SJSA1 (cell line): ENCODE results near the gene MKRN2OS. TPM values are rescaled to one million over a fixed set of nuclear protein-coding genes. Genes with fewer than 3 reads are reported as not detected.

Source experiments
- DNase-seq, 2 experiments: peaks; one replicate each; pipeline ENCODE4 v3.0.0-alpha.2; 2015 to 2020; ENCODE audit warnings: low spot score in 2 of 2, low read depth in 1 of 2
- H3K27ac ChIP-seq: fragments of 250-450 bp; sonication (Bioruptor Pico); 2 replicates; pipeline ENCODE4 v1.5.1; 2020; ENCODE audit warnings: mild to moderate bottlenecking, moderate library complexity
- H3K27me3 ChIP-seq: fragments of 250-450 bp; sonication (Bioruptor Pico); replicated peaks from 2 replicates; pipeline ENCODE4 v1.5.1; 2020; ENCODE audit warnings: mild to moderate bottlenecking, moderate library complexity
- H3K36me3 ChIP-seq: fragments of 250-450 bp; sonication (Bioruptor Pico); 2 replicates; pipeline ENCODE4 v1.5.1; 2020; ENCODE audit warnings: mild to moderate bottlenecking
- H3K4me1 ChIP-seq: fragments of 250-450 bp; sonication (Bioruptor Pico); replicated peaks from 2 replicates; pipeline ENCODE4 v1.6.1; 2021; ENCODE audit warnings: mild to moderate bottlenecking
- H3K4me3 ChIP-seq: fragments of 250-450 bp; sonication (Bioruptor Pico); 2 replicates; pipeline ENCODE4 v1.5.1; 2020; ENCODE audit warnings: mild to moderate bottlenecking
- H3K9me3 ChIP-seq: fragments of 250-450 bp; sonication (Bioruptor Pico); replicated peaks from 2 replicates; pipeline ENCODE4 v1.5.1; 2020; ENCODE audit warnings: mild to moderate bottlenecking
- total RNA-seq: library from RNA; depleted of rRNA; stranded (reverse); fragments of >200 nt; shearing (Covaris generic); gene quantifications from 2 replicates; pipeline ENCODE4 v1.2.3, GENCODE V29; 2014

MKRN2OS gene
- total RNA-seq, 1 experiment from 2014 or later: not detected

DNA sequence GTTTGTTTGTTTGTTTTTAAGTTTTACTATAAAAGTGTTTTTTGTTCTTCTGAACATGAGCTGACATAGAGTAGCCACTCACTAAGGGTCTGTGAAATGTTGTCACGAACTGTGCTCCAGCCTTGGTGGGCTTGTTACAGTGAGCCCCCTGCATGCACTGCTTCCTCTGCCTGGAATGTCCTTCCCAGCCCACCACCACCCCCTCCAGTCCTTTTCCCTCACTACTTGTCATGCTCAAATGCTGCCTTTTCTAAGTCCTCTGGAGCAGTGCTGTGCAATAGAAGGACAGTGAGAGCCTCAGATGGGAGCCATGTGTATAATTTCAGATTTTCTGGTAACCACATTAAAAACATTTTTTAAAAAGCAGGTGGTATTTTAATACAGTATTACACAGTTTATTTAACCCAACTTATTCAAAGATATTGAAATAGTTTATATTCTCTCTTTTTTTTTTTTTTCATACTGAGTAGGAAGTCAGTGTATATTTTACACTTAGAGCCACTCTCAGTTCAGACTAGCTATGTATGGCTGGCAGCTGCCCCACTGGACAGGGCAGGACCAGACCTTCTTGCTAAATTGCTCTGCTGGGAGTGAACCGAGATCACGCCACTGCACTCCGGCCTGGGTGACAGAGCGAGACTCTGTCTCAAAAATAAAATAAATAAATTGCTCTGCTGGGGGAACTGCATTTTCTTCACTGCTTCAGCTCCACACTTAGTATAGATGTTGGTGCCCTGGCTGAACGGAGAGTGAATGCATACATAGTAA is 26.9 kb downstream of the MKRN2OS start:
- no peak for DNase-seq
- Histone ChIP-seq H3K27me3 (no peaks in the 10 kb centered on the region), H3K27ac (no peak overlapping the region), H3K9me3 (no peaks in the 10 kb centered on the region), H3K4me1 (no peaks in the 10 kb centered on the region), H3K36me3 (no peaks in the 10 kb centered on the region), H3K4me3 (no peak overlapping the region)

DNA sequence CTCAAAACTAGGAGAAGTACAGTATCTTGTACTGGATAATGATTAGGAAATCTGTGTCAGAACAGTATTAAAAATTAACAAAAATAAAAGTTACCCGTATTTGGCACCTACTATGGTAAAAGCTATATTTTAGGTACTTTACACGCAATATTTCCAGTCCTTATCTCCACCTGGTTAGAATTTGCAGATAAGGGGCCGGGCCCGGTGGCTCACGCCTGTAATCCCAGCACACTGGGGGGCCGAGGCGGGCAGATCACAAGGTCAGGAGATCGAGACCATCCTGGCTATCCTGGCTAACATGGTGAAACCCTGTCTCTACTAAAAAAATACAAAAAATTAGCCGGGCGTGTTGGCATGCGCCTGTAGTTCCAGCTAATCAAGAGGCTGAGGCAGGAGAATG is 28.4 kb downstream of the MKRN2OS start:
- H3K9me3 ChIP-seq: no peaks in the 10 kb centered on the region
- H3K27me3 ChIP-seq: no peaks in the 10 kb centered on the region
- H3K4me1 ChIP-seq: no peaks in the 10 kb centered on the region
- no peak overlapping the region for H3K27ac ChIP-seq
- H3K4me3 ChIP-seq: no peak overlapping the region
- no peaks in the 10 kb centered on the region for H3K36me3 ChIP-seq
- DNase-seq: no peak

DNA sequence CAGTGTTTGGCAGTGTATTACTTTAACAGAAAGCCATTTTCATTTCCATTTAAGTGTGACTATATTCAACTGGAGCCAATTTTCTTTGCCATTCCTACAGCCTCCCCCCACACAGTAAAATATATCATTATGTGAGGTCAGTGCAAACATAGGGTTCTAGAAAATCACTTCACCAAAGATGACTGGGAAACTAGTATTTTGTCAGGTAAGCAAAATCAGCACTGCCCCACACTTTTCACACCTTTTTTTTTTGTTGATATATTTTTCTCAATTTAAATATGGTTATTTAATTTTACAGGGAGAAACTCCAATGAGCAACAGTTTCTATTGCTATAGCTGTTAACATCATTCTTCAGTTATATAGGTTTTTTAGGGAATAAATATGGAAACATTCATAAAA is 29.7 kb downstream of the MKRN2OS start:
- H3K27me3 ChIP-seq: no peaks in the 10 kb centered on the region
- no peaks in the 10 kb centered on the region for H3K4me1 ChIP-seq
- H3K4me3 ChIP-seq: no peak overlapping the region
- H3K36me3 ChIP-seq: no peaks in the 10 kb centered on the region
- DNase-seq: no peak
- H3K9me3 ChIP-seq: no peaks in the 10 kb centered on the region
- H3K27ac ChIP-seq: no peak overlapping the region

DNA sequence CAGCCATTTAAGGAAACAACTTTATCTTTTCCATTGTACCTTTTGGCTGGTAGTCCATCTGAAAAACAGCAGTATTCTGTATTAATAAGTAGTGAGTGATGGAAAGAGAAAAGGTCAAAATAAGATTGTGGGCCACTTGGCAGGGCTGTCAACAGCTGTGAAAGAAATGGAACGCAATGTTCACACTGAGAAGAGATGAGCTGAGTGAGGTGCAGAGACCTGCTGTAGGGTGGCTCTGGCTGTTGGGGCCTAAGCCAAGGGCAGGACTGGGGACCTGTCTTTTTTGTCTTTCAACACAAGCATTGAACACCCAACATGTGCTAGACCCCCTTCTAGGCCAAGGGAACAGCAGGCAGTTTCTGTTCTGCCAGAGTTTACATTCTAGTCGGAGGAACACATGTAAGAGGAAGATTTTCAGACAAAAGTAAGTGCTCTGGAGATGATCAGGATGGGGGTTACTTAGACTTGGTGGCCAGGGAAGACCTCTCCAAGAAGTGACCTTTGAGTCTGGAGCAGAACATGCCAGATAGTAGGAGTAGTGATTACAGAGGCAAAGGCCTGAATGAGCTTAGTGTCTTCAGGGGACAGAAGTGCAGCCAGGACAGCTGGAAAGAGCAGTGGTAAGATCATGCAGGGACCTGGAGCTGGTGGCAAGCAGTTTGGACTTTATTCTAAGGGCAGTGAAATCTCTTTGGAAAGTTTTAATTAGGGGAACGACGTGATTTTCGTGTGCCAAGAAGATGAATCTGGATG is 31.4 kb downstream of the MKRN2OS start:
- no peak for DNase-seq
- no peaks in the 10 kb centered on the region for H3K36me3 ChIP-seq
- H3K4me3 ChIP-seq: no peak overlapping the region
- peaks cover under 1% of the 10 kb centered on the region for H3K4me1 ChIP-seq
- H3K27me3 ChIP-seq: no peaks in the 10 kb centered on the region
- no peaks in the 10 kb centered on the region for H3K9me3 ChIP-seq
- H3K27ac ChIP-seq: no peak overlapping the region

DNA sequence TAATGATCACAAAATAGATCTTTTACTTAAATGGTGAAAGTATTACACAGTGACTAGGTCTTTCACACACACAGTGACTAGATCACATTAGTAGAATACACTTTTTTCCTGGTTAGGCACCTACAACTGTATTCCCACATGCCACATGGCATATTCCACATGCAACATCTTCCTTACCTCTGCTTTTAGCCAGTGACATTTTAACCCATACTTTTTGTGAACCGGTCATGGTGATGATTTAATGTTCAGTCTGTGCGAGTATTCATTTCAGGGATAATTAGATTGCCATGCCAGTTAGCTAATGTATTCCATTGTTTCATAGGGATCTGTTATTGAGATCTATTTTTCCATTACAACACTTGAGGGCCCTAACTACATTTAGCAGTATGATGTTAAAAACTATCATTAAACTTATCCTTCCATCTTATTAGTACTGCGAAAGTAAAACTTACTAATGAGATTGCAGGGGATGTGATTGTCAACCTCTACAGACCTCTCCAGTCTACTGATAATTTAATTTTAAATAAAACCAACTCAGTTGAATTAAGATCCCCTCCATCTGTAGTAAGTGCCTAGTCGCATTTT is 32.7 kb downstream of the MKRN2OS start:
- H3K4me1 ChIP-seq: peaks cover 13% of the 10 kb centered on the region
- H3K4me3 ChIP-seq: no peak overlapping the region
- no peak overlapping the region for H3K27ac ChIP-seq
- H3K27me3 ChIP-seq: no peaks in the 10 kb centered on the region
- no peaks in the 10 kb centered on the region for H3K36me3 ChIP-seq
- H3K9me3 ChIP-seq: no peaks in the 10 kb centered on the region
- no peak for DNase-seq

DNA sequence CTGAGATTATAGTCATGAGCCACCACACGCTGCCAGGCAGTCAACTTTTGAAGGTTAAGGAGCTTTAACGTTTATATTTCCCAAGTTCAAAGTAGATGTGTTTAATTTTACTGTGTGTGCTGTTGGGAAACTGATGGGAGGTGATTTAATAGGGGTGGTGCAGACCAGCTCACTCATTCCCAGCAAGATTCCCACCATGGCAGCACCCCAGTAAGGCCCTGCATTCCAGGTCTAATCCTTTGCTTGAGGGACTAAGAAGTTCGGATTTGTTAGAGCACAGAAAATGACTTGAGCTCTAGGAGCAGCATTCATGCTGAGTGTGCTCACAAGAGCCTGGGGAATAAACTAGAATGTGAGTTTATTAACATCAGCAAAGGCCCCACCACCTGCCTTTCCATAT is 35.8 kb downstream of the MKRN2OS start:
- Histone ChIP-seq H3K27me3 (no peaks in the 10 kb centered on the region), H3K4me3 (no peak overlapping the region), H3K9me3 (no peaks in the 10 kb centered on the region), H3K36me3 (no peaks in the 10 kb centered on the region), H3K27ac (no peak overlapping the region), H3K4me1 (peaks cover 16% of the 10 kb centered on the region)
- DNase-seq: no peak

DNA sequence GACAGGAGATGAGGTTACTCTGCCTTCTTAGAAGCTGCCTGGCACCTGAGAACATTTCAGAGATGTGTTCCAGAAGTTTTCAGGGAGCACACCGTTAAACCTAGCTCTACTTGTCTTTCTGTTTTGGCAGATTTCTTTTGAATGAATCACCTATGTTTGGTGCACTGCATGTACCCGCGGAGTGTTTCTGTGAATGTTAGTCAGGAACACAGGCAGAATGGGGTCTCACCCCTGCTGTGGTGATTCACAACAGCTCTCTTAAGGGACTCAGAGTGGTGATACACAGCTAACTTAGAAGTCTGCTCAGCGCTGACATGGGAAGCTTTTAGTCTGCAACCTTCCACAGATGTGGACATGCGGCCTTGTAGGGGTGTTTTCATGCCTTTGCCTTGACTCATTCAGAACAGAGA is 37.0 kb downstream of the MKRN2OS start:
- 0 out of 2 replicates have a peak overlapping the region, but pooled peaks have one; percentile 19 for H3K27ac ChIP-seq
- H3K4me1 ChIP-seq: peaks cover 16% of the 10 kb centered on the region
- H3K36me3 ChIP-seq: peaks cover 3% of the 10 kb centered on the region; the same call in 1 of the 2 replicates
- no peaks in the 10 kb centered on the region for H3K27me3 ChIP-seq
- peak; percentile 52 to 66 for DNase-seq
- no peak overlapping the region for H3K4me3 ChIP-seq
- no peaks in the 10 kb centered on the region for H3K9me3 ChIP-seq

DNA sequence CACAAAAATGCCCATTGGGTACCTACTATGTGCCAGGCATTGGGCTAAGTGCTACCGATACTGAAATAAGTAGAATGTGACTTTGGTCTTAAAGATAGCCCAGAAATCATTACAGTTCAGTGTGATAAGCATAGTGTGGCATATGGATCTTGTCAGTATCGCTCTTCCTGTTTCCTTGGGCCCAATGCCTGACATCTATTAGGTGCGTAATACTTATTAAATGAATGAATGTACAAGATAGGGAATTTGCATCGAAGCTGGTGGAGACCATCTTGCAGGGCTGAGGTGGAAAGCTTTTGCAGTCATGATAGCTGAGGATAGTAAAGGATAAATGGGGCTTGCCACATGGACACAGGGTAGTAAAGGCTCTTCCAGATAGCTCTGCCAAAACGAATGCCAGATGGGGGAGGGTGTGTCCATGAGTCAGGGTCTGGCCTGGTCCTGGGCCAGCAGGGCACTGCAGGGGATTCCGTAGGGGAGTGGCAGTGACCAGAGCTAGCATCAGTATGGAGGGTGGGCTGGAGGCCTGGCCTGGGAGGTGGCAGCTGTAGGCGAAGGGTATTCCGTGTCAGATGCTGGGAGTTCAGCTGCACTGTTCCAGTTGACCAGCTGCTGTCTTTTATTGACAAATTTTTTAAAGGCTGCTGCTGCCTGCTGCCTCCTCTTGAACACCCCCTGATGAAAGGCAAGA is 37.6 kb downstream of the MKRN2OS start:
- no peaks in the 10 kb centered on the region for H3K9me3 ChIP-seq
- 0 out of 2 replicates have a peak overlapping the region, but pooled peaks have one; percentile 19 for H3K27ac ChIP-seq
- H3K4me1 ChIP-seq: peaks cover 16% of the 10 kb centered on the region
- no peak overlapping the region for H3K4me3 ChIP-seq
- H3K27me3 ChIP-seq: no peaks in the 10 kb centered on the region
- peak in 1 of 2 experiments; percentile 45 for DNase-seq
- peaks cover 3% of the 10 kb centered on the region; the same call in 1 of the 2 replicates for H3K36me3 ChIP-seq

DNA sequence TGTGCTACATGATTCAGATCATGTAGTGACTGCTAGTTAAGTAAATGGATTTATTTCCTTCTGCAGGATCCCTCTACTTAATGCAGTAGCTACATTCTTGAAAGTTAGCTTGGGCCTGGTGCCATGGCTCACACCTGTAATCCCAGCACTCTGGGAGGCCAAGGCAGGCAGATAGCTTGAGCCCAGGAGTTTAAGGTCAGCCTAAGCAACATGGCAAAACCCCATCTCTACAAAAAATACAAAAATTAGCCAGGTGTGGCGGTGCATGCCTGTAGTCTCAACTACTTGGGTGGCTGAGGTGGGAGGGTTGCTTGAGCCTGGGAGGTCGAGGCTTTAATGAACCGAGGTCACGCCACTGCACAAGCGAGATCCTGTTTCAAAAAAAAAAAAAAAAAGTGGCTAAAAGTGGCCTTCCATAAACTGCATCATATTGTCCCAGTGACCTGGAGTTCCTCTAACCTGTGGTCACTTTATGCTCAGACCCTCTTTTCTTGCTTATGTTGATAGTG is 39.0 kb downstream of the MKRN2OS start:
- no peak for DNase-seq
- H3K9me3 ChIP-seq: no peaks in the 10 kb centered on the region

DNA sequence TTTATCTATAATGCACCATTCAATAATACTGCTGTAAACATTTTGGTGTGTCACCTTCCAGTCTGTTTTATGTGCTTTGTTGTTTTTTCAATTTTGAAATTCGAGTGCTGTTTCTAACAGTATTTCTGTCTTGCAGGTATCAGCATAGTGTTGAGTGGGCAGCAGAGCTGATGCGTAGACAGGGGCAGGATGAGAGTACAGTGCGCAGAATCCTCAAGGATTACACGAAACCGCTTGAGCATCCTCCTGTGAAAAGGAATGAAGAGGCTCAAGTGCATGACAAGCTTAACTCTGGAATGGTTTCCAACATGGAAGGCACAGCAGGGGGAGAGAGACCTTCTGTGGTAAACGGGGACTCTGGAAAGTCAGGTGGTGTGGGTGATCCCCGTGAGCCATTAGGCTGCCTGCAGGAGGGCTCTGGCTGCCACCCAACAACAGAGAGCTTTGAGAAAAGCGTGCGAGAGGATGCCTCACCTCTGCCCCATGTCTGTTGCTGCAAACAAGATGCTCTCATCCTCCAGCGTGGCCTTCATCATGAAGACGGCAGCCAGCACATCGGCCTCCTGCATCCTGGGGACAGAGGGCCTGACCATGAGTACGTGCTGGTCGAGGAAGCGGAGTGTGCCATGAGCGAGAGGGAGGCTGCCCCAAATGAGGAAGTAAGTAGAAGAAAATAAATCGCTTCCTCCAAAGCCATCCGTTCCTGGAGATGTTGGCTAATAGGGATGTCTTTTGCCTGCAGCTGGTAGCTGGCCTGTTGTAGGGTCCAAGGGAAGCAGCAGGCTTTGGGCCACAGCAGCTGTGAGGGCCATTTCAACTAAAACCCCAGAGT is 42.0 kb downstream of the MKRN2OS start:
- no peak overlapping the region for H3K4me3 ChIP-seq
- H3K27me3 ChIP-seq: no peaks in the 10 kb centered on the region
- DNase-seq: no peak
- no peak overlapping the region for H3K27ac ChIP-seq
- peaks cover 11% of the 10 kb centered on the region for H3K4me1 ChIP-seq
- no peaks in the 10 kb centered on the region for H3K9me3 ChIP-seq
- H3K36me3 ChIP-seq: peaks cover 3% of the 10 kb centered on the region; the same call in 1 of the 2 replicates

More for the DNA sequence above, 39.0 kb downstream of the MKRN2OS start:
- Histone ChIP-seq H3K27ac (no peak overlapping the region), H3K4me3 (no peak overlapping the region), H3K27me3 (no peaks in the 10 kb centered on the region), H3K4me1 (peaks cover 16% of the 10 kb centered on the region), H3K36me3 (peaks cover 3% of the 10 kb centered on the region; the same call in 1 of the 2 replicates)

DNA sequence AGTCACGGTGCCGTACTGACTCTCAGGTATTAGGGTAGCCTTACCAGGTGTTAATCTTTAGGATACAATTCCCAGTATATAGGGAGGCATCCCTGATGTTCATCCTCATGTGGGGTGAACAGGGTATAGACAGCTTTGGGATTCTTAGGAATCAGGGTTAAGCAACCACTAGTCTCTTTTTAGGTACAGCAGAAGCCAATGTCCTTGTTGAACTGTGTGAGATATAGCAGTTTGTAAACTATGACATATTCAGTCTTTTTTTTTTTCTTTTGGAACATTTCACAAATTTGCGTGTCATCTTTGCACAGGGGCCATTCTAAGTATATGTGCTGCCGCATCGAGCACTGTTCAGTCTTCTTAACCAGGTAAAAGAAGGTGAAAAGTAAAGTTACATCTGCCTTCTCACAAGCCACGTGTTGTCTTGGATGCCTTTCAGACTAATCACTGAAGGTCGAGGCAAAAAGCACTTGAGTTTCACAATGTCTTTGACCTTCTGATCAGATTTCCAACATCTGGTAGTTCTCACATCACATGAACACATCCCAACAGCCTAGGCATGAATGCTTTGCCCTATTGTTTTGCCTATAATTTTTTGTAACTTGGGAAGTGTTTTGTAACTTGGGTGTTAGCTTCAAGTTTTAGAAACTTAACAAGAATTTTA is 43.8 kb downstream of the MKRN2OS start:
- Histone ChIP-seq H3K4me3 (no peak overlapping the region), H3K9me3 (no peaks in the 10 kb centered on the region), H3K4me1 (no peaks in the 10 kb centered on the region), H3K36me3 (peaks cover 3% of the 10 kb centered on the region; the same call in 1 of the 2 replicates), H3K27me3 (no peaks in the 10 kb centered on the region), H3K27ac (no peak overlapping the region)
- DNase-seq: no peak

DNA sequence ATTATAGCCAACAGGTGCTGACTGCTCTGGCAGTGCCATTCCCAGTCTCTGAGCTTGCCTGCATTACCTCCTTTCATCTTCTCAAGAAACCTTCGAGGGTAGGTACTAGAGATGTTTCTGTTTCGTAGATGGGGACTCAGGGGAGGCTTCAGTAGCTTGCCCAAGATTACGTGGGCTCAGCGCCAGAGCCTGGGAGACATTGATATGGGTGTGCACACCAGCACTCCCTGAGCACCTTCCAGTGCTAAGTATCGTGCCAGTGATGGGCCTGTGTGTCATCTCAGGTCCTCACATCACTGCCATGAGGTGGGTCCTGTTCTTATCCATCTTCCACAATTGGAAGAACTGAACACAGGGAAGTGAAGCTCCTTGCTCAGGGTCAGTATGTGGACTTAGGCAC is 45.8 kb downstream of the MKRN2OS start:
- H3K27me3 ChIP-seq: no peaks in the 10 kb centered on the region
- DNase-seq: no peak
- no peak overlapping the region for H3K27ac ChIP-seq
- no peaks in the 10 kb centered on the region for H3K9me3 ChIP-seq
- H3K36me3 ChIP-seq: peaks cover 3% of the 10 kb centered on the region; the same call in 1 of the 2 replicates
- no peak overlapping the region for H3K4me3 ChIP-seq
- H3K4me1 ChIP-seq: no peaks in the 10 kb centered on the region
